ENCODE data around the gene KRTAP10-2. TPM values are rescaled to one million over a fixed set of nuclear protein-coding genes. Genes with fewer than 3 reads are reported as not detected.

KRTAP10-2 gene
- polyA plus RNA-seq, 1 donor (not counting 4 experiments of a cell fraction or from before 2014, with no cell fraction given), result not detected

- Histone ChIP-seq H2AFZ (ENCODE audit: control insufficient read depth, low read length) (peak overlapping the region; percentile 18), H3K4me3 (ENCODE audit: control insufficient read depth in 2 of 3, extremely low read depth in 1 of 3, insufficient read depth in 2 of 3, low read depth in 1 of 3, low read length in 3 of 3) (no peak overlapping the region)
- dilution Hi-C loops (cut with MboI; ENCODE audit: extremely low pct_ligation_motif_present, low sequenced_read_pairs), result no loop called here
Observed at GRCh38 chr21:44548381-44548780, 2.9 kb downstream of the KRTAP10-2 start.

GRCh38 chr21:44547656-44548331 lies 3.5 kb downstream of the KRTAP10-2 start:
- H2AFZ ChIP-seq (ENCODE audit: control insufficient read depth, low read length), result peak overlapping the region; percentile 44
- no peak overlapping the region for H3K4me3 ChIP-seq (ENCODE audit: control insufficient read depth in 2 of 3, extremely low read depth in 1 of 3, insufficient read depth in 2 of 3, low read depth in 1 of 3, low read length in 3 of 3)
- no peak overlapping the region for H3K4me2 ChIP-seq (ENCODE audit: control insufficient read depth, extremely low read depth, insufficient read depth, low read depth, low read length)
- H4K20me1 ChIP-seq (ENCODE audit: control insufficient read depth, extremely low read depth, insufficient read depth, low read length), result no peaks in the 10 kb centered on the region
- no peak overlapping the region for H3K9ac ChIP-seq (ENCODE audit: control insufficient read depth, extremely low read depth, insufficient read depth, low read length)
- DNase-seq (ENCODE audit: low read depth, low spot score), result no peak
- H3K79me2 ChIP-seq (ENCODE audit: control insufficient read depth, insufficient read depth, low read length), result no peaks in the 10 kb centered on the region
- no peak for FAIRE-seq
- H3K4me1 ChIP-seq (ENCODE audit: control insufficient read depth, extremely low read depth, insufficient read depth, low read length), result peaks cover 22% of the 10 kb centered on the region
- H3K27me3 ChIP-seq (ENCODE audit: control insufficient read depth, extremely low read depth, insufficient read depth, low read length), result peaks cover 4% of the 10 kb centered on the region
- TF ChIP-seq CTCF (optimal IDR thresholded peaks at IDR 0.05 in 1 of 3, IDR thresholded peaks at IDR 0.05 in 1 of 3, conservative IDR thresholded peaks at IDR 0.05 in 1 of 3; ENCODE audit: extremely low read depth in 1 of 3, insufficient read depth in 2 of 3, low read length in 3 of 3) (no peak), EZH2 (IDR thresholded peaks at IDR 0.05; ENCODE audit: low read length) (no peak)
- no peaks in the 10 kb centered on the region for H3K9me3 ChIP-seq (ENCODE audit: control insufficient read depth, low read depth, low read length)
- no peak overlapping the region for H3K27ac ChIP-seq (ENCODE audit: control insufficient read depth, insufficient read depth, low read length)
- dilution Hi-C loops (cut with MboI; ENCODE audit: extremely low pct_ligation_motif_present, low sequenced_read_pairs), result no loop called here
- H3K36me3 ChIP-seq (ENCODE audit: control insufficient read depth in 2 of 2, extremely low read depth in 1 of 2, insufficient read depth in 2 of 2, low read length in 2 of 2), result no peaks in the 10 kb centered on the region
- no peaks in the 10 kb centered on the region for H3K9me1 ChIP-seq (ENCODE audit: control insufficient read depth, extremely low read depth, insufficient read depth, low read length)

More at GRCh38 chr21:44548381-44548780, 2.9 kb downstream of the KRTAP10-2 start:
- H3K4me2 ChIP-seq (ENCODE audit: control insufficient read depth, extremely low read depth, insufficient read depth, low read depth, low read length), result peak overlapping the region; percentile 52
- no peak overlapping the region for H3K9ac ChIP-seq (ENCODE audit: control insufficient read depth, extremely low read depth, insufficient read depth, low read length)
- no peaks in the 10 kb centered on the region for H3K9me3 ChIP-seq (ENCODE audit: control insufficient read depth, low read depth, low read length)
- H3K79me2 ChIP-seq (ENCODE audit: control insufficient read depth, insufficient read depth, low read length), result no peaks in the 10 kb centered on the region
- FAIRE-seq, result no peak
- no peaks in the 10 kb centered on the region for H3K36me3 ChIP-seq (ENCODE audit: control insufficient read depth in 2 of 2, extremely low read depth in 1 of 2, insufficient read depth in 2 of 2, low read length in 2 of 2)
- no peak overlapping the region for H3K27ac ChIP-seq (ENCODE audit: control insufficient read depth, insufficient read depth, low read length)
- TF ChIP-seq CTCF (optimal IDR thresholded peaks at IDR 0.05 in 1 of 3, IDR thresholded peaks at IDR 0.05 in 1 of 3, conservative IDR thresholded peaks at IDR 0.05 in 1 of 3; ENCODE audit: extremely low read depth in 1 of 3, insufficient read depth in 2 of 3, low read length in 3 of 3), result no peak
- no peak for TF ChIP-seq EZH2 (IDR thresholded peaks at IDR 0.05; ENCODE audit: low read length)
- H4K20me1 ChIP-seq (ENCODE audit: control insufficient read depth, extremely low read depth, insufficient read depth, low read length), result no peaks in the 10 kb centered on the region
- no peak for DNase-seq (ENCODE audit: low read depth, low spot score)
- H3K9me1 ChIP-seq (ENCODE audit: control insufficient read depth, extremely low read depth, insufficient read depth, low read length), result no peaks in the 10 kb centered on the region
- H3K4me1 ChIP-seq (ENCODE audit: control insufficient read depth, extremely low read depth, insufficient read depth, low read length), result peaks cover 22% of the 10 kb centered on the region
- H3K27me3 ChIP-seq (ENCODE audit: control insufficient read depth, extremely low read depth, insufficient read depth, low read length), result peaks cover 4% of the 10 kb centered on the region
